RWPE1 (cell line): ENCODE measurements around the gene SLC39A11.

ENCODE experiments used
- CTCF ChIA-PET: fragments of 350-600 bp; sonication (Branson Sonifier 250); formaldehyde crosslinking; extraction: SDS; loops from one replicate; lab custom pipeline; 2021; lab: Yijun Ruan, JAX
- POLR2A ChIA-PET: fragments of 400-600 bp; formaldehyde crosslinking; extraction: SDS; loops from one replicate; lab custom pipeline; 2020; ENCODE audit warnings: antibody characterized with exemption; ENCODE audit not compliant: low non-redundant PET; lab: Yijun Ruan, JAX
- DNase-seq: peaks from one replicate; pipeline ENCODE4 v3.0.0; 2012; ENCODE audit warnings: low spot score
- H3K27ac ChIP-seq: fragments of 450-650 bp; 2 replicates; pipeline ENCODE4 v1.5.1; 2017
- TF ChIP-seq, protein P1 (sequence below): fragments of 450-650 bp; conservative IDR thresholded peaks from 2 replicates; pipeline ENCODE4 v1.5.1; 2017; ENCODE audit warnings: low read depth, mild to moderate bottlenecking

The SLC39A11 gene

DNA sequence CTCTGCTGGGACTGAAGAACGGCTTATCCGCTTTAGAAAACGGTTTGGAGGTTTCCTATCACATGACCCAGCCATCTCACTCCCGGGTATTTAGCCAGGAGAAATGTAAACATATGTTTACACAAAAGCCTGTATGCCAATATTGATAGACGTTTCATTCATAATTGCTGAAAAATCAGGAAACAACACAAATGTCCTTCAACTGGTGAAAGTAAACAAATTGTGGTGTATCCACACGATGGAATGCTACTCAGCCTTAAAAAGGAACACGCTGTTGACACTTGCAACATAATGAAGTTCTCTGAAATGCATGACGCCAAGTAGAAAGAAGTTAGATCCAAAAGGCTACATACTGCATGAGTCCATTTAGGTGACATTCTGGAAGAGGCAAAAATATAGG lies 157.6 kb downstream of the SLC39A11 start:
- ChIA-PET POLR2A (no interaction called here), CTCF (no interaction called here)
- no peak overlapping the region for H3K27ac ChIP-seq
- TF ChIP-seq, protein P1, sequence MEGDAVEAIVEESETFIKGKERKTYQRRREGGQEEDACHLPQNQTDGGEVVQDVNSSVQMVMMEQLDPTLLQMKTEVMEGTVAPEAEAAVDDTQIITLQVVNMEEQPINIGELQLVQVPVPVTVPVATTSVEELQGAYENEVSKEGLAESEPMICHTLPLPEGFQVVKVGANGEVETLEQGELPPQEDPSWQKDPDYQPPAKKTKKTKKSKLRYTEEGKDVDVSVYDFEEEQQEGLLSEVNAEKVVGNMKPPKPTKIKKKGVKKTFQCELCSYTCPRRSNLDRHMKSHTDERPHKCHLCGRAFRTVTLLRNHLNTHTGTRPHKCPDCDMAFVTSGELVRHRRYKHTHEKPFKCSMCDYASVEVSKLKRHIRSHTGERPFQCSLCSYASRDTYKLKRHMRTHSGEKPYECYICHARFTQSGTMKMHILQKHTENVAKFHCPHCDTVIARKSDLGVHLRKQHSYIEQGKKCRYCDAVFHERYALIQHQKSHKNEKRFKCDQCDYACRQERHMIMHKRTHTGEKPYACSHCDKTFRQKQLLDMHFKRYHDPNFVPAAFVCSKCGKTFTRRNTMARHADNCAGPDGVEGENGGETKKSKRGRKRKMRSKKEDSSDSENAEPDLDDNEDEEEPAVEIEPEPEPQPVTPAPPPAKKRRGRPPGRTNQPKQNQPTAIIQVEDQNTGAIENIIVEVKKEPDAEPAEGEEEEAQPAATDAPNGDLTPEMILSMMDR: no peak
- DNase-seq: no peak

DNA sequence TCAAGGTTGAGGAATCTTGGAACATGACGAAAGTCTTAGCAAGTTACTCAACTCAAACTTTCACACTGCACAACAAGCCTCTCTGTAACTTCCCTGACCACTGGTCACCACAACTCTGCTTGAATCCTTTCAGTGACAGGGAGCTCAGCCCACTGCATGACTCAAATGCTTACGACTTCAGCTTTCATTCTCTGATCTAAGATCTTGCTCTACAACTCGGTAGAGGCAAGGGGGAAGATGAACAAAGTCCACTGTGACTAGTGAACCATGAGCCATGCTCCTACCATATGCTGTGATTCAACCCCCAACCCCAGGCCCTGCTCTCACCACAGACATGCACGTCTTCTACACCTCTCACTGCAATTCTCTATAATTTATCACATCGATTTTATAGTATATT lies 160.9 kb downstream of the SLC39A11 start:
- POLR2A ChIA-PET: no interaction called here
- CTCF ChIA-PET: no interaction called here
- TF ChIP-seq, protein P1: no peak
- H3K27ac ChIP-seq: no peak overlapping the region
- DNase-seq: no peak

DNA sequence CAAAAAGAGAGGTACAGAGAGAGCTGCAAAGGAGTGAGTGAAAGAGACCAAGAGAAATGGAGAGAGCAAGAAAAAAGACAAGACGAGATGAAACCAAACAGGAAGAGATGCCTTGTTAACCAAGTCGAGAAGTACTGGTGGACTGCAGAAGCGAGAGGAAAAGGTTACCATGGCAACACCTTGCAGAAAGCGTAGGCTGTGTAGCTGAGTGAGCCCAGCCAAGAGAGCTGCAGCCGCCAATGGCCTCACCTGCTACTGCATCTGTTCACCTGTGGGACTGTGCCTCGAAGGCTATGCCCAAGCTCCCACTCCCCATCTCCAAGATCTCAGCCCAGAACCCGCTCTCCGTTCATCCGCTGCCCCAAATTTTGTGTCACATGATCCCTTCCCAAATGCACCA lies 161.3 kb downstream of the SLC39A11 start:
- POLR2A ChIA-PET: no interaction called here
- no peak for DNase-seq
- no peak overlapping the region for H3K27ac ChIP-seq
- CTCF ChIA-PET: interaction anchor here (0.6 kb wide), 1 partner anchor 64 kb away, joined by 4 read pairs; no protein-coding TSS in a partner anchor
- TF ChIP-seq, protein P1: no peak

DNA sequence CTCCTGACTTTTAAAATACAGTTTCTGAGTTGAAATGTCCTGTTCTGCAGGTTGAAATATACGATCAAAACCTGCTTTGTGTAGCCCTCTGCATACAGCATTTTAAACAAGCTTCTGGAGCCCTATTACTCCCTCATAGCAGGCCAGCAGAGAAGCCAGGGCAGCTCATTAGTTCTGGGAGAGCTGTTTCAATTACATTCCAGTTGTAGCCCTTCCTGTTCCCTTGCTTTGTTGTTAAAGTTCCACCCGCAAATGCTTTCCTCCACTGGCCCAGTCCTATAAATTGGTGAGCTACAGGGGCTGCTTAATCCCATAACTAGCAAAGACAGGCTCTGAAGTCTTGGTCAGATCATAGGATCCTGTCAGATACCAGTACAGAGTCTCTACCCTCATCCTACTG lies 162.5 kb downstream of the SLC39A11 start:
- DNase-seq: no peak
- CTCF ChIA-PET: no interaction called here
- TF ChIP-seq, protein P1: no peak
- no peak overlapping the region for H3K27ac ChIP-seq
- POLR2A ChIA-PET: no interaction called here

DNA sequence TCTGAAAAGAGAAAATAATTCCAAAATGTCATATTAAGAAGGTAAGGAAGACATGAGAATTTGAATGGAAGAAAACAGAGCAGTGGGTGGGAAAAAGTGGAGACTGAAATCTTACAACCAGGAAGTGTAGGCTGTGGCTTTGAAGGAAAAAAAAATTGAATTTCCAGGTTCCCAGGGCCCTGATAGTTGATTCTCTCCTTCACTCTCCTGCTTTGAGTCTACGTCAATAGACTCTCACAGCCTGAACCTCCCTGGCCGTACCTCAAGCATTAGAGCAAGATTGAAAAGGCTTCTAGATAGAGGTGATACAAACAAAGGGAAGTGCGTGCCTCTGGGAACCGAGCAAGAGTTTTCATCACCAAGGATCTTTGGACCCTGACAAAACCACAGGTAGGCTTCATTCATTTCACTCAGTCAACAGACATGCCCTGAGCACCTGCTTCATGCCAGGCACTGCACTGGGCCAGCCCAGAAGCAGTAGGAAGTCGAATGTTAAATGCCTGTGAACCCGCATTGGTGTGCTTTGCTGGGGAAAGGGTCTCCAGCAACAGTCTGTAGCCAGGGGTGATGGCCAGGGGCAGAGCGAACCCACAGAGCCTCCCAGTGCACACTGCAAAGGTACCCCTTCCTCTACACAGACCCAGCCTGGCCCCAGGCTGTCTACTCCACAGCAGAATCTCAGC lies 163.9 kb downstream of the SLC39A11 start:
- DNase-seq: no peak
- CTCF ChIA-PET: interaction anchor here (0.6 kb wide), 1 partner anchor 129 kb away, joined by 5 read pairs; no protein-coding TSS in a partner anchor
- H3K27ac ChIP-seq: no peak overlapping the region
- POLR2A ChIA-PET: no interaction called here
- TF ChIP-seq, protein P1: no peak

DNA sequence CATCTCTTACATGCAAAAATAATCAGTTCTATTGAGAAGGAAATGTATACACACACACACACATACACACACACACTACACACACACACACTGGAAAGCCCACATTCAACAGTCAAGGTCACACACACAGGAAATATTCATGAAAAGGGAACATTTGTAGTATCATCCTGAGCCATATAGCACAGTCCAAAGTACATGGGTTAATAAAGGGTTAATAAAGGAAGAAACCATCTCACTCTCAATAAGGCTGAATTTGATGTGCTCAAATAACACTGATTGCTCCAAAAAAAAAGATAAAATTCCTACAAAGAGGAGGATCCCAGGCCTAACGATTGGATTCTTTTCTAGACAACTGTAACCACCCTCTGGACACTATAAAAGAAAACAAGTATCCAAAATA lies 164.7 kb downstream of the SLC39A11 start:
- TF ChIP-seq, protein P1: no peak
- ChIA-PET CTCF (no interaction called here), POLR2A (no interaction called here)
- DNase-seq: no peak
- H3K27ac ChIP-seq: no peak overlapping the region
